ENCODE measurements around the gene TCF4.

TCF4 gene

GRCh38 chr18:55603775-55604174 lies 15.8 kb upstream of the TCF4 start:
- no peak overlapping the region for H3K27ac ChIP-seq
- TF ChIP-seq CTCF (conservative IDR thresholded peaks at IDR 0.05) = no peak

- H3K27ac ChIP-seq = no peak overlapping the region
- no peak for TF ChIP-seq CTCF (conservative IDR thresholded peaks at IDR 0.05)
Measured at GRCh38 chr18:55593888-55594287, 5.9 kb upstream of the TCF4 start.

GRCh38 chr18:55592572-55592971 lies 4.6 kb upstream of the TCF4 start:
- no peak for TF ChIP-seq CTCF (conservative IDR thresholded peaks at IDR 0.05)
- no peak overlapping the region for H3K27ac ChIP-seq

- no peak overlapping the region for H3K27ac ChIP-seq
- no peak for TF ChIP-seq CTCF (conservative IDR thresholded peaks at IDR 0.05)
Measured at GRCh38 chr18:55592106-55592505, 4.1 kb upstream of the TCF4 start.

GRCh38 chr18:55589625-55590291 lies 1.8 kb upstream of the TCF4 start:
- no peak for TF ChIP-seq CTCF (conservative IDR thresholded peaks at IDR 0.05)
- H3K27ac ChIP-seq = no peak overlapping the region

- TF ChIP-seq CTCF (conservative IDR thresholded peaks at IDR 0.05) = no peak
Measured at GRCh38 chr18:55588870-55589595, 1.0 kb upstream of the TCF4 start.

GRCh38 chr18:55587418-55588110 lies 428 bp downstream of the TCF4 start:
- H3K27ac ChIP-seq = no peak overlapping the region

More at GRCh38 chr18:55588870-55589595, 1.0 kb upstream of the TCF4 start:
- no peak overlapping the region for H3K27ac ChIP-seq

More at GRCh38 chr18:55587418-55588110, 428 bp downstream of the TCF4 start:
- TF ChIP-seq CTCF (conservative IDR thresholded peaks at IDR 0.05) = no peak
